Endothelial cell of umbilical vein (primary cell): ENCODE data around the gene YWHAQ. TPM values are rescaled to one million over a fixed set of nuclear protein-coding genes. Genes with fewer than 3 reads are reported as not detected.

ENCODE experiments used
- BruUV-seq: library from RNA; stranded (reverse); fragments of 400-500 nt; replicated peaks from 2 replicates; lab custom pipeline; 2021; lab: Mats Ljungman, UMichigan
- CTCF ChIA-PET: fragments of 300-600, 350-600 bp; sonication (Branson Sonifier 250); formaldehyde crosslinking; loops from one replicate; lab custom pipeline; 2021; ENCODE audit warnings: antibody characterized with exemption, inconsistent platforms; lab: Charles Lee
- POLR2A ChIA-PET: fragments of 300-600, 350-600 bp; sonication (Branson Sonifier 250); formaldehyde crosslinking; loops from one replicate; lab custom pipeline; 2021; ENCODE audit warnings: antibody characterized with exemption, inconsistent platforms; lab: Charles Lee
- DNase-seq: peaks from one replicate; pipeline ENCODE4 v3.0.0-alpha.2; 2011; ENCODE audit warnings: low read depth, low spot score
- FAIRE-seq: peaks from 2 replicates; lab custom pipeline; 2011; peaks lifted over from hg19 to GRCh38; lab: Jason Lieb, UNC
- H2AFZ ChIP-seq: 2 replicates; pipeline ENCODE4 v1.6.0; 2012; ENCODE audit warnings: low read depth, low read length, control low read depth, inconsistent platforms
- H3K27ac ChIP-seq: 2 replicates; pipeline ENCODE4 v1.5.1; 2011; ENCODE audit warnings: low read depth, mild to moderate bottlenecking, control low read depth, low read length, moderate library complexity; ENCODE audit not compliant: insufficient read depth
- H3K27me3 ChIP-seq, 2 experiments: 2 replicates each; pipeline versions ENCODE4 v1.6.0 to v1.6.1; 2011; ENCODE audit warnings: low read length in 2 of 2, mixed read lengths in 1 of 2; ENCODE audit not compliant: control insufficient read depth in 2 of 2, insufficient read depth in 2 of 2
- H3K36me3 ChIP-seq, 2 experiments: 2 replicates in 1 of 2; 3 replicates in 1 of 2; pipeline ENCODE4 v1.5.1; 2011; ENCODE audit warnings: low read length in 2 of 2, mild to moderate bottlenecking in 1 of 2, moderate library complexity in 1 of 2; ENCODE audit not compliant: control insufficient read depth in 2 of 2, insufficient read depth in 2 of 2; ENCODE audit errors: extremely low read depth in 1 of 2
- H3K4me1 ChIP-seq: 3 replicates; pipeline ENCODE4 v1.5.1; 2011; ENCODE audit warnings: mild to moderate bottlenecking, low read length; ENCODE audit not compliant: control insufficient read depth, insufficient read depth; ENCODE audit errors: extremely low read depth
- H3K4me2 ChIP-seq: 2 replicates; pipeline ENCODE4 v1.6.1; 2011; ENCODE audit warnings: low read length, control low read depth, mixed read lengths; ENCODE audit not compliant: insufficient read depth
- H3K4me3 ChIP-seq, 3 experiments: fragments of 200-600 bp in 1 of 3; sonication (generic), shearing (Covaris generic) in 1 of 3; replicated peaks in 1 of 3; 2 replicates each; pipeline ENCODE4 v1.5.1; 2011 to 2016; ENCODE audit warnings: control low read depth in 3 of 3, low read length in 3 of 3, mild to moderate bottlenecking in 2 of 3, inconsistent platforms in 1 of 3, low read depth in 1 of 3, moderate library complexity in 1 of 3; ENCODE audit not compliant: insufficient read depth in 1 of 3
- H3K79me2 ChIP-seq: 2 replicates; pipeline ENCODE4 v1.6.0; 2012; ENCODE audit warnings: low read length, inconsistent platforms; ENCODE audit not compliant: control insufficient read depth, insufficient read depth
- H3K9ac ChIP-seq: replicated peaks from 2 replicates; pipeline ENCODE3; 2011; ENCODE audit warnings: low read length, control low read depth; ENCODE audit not compliant: insufficient read depth; ENCODE audit errors: extremely low read depth
- H3K9me1 ChIP-seq: replicated peaks from 3 replicates; pipeline ENCODE4 v1.6.0; 2011; ENCODE audit warnings: mild to moderate bottlenecking, low read length; ENCODE audit not compliant: control insufficient read depth, insufficient read depth; ENCODE audit errors: extremely low read depth
- H3K9me3 ChIP-seq: replicated peaks from 2 replicates; pipeline ENCODE4 v1.5.1; 2012; ENCODE audit warnings: low read length, inconsistent platforms; ENCODE audit not compliant: control insufficient read depth, insufficient read depth
- H4K20me1 ChIP-seq: replicated peaks from 2 replicates; pipeline ENCODE3; 2011; ENCODE audit warnings: mild to moderate bottlenecking, low read length; ENCODE audit not compliant: control insufficient read depth, insufficient read depth; ENCODE audit errors: extremely low read depth
- CTCF ChIP-seq, 2 donors: IDR thresholded peaks; 1 replicate in 1 of 2; 2 replicates in 1 of 2; pipeline ENCODE4 v1.5.1; 2011; ENCODE audit warnings: low read length in 2 of 2, mild to moderate bottlenecking in 2 of 2, moderate library complexity in 2 of 2, control low read depth in 1 of 2, inconsistent platforms in 1 of 2, low read depth in 1 of 2; ENCODE audit not compliant: insufficient read depth in 1 of 2; ENCODE audit errors: extremely low read depth in 1 of 2
- EZH2 ChIP-seq: IDR thresholded peaks from 2 replicates; pipeline ENCODE4 v1.6.1; 2012; ENCODE audit warnings: borderline replicate concordance, low read depth, mild to moderate bottlenecking, moderate library complexity, low read length, inconsistent platforms; ENCODE audit not compliant: severe bottlenecking
- FOS ChIP-seq: IDR thresholded peaks from 2 replicates; pipeline ENCODE4 v1.6.1; 2011; ENCODE audit warnings: mild to moderate bottlenecking, low read length, moderate library complexity, borderline replicate concordance; ENCODE audit not compliant: insufficient read depth
- GATA2 ChIP-seq: IDR thresholded peaks from 2 replicates; pipeline ENCODE4 v1.7.0; 2011; ENCODE audit warnings: low read depth, mild to moderate bottlenecking, moderate library complexity, mixed read lengths, low read length; ENCODE audit not compliant: insufficient read length, insufficient read depth
- JUN ChIP-seq: IDR thresholded peaks from 2 replicates; pipeline ENCODE4 v1.6.1; 2011; ENCODE audit warnings: borderline replicate concordance, low read depth; ENCODE audit not compliant: insufficient read length, insufficient read depth
- MAX ChIP-seq: IDR thresholded peaks from 2 replicates; pipeline ENCODE4 v1.6.1; 2011; ENCODE audit not compliant: insufficient read depth, insufficient read length
- MYC ChIP-seq: IDR thresholded peaks from one replicate; pipeline ENCODE4 v1.6.1; 2011; ENCODE audit warnings: mild to moderate bottlenecking, low read depth, low read length
- POLR2A ChIP-seq: IDR thresholded peaks from 2 replicates; pipeline ENCODE4 v1.6.1; 2012; ENCODE audit warnings: low read depth, mild to moderate bottlenecking, control low read depth, low read length
- POLR2AphosphoS5 ChIP-seq: IDR thresholded peaks from 2 replicates; pipeline ENCODE4 v1.6.1; 2012; ENCODE audit warnings: low read depth, mild to moderate bottlenecking, control low read depth, low read length, moderate library complexity; ENCODE audit not compliant: insufficient read depth
- dilution Hi-C: fragments of 300-500 bp; cut with MboI; formaldehyde crosslinking; loops from one replicate; pipeline ENCODE4 v1.15.0; 2019; ENCODE audit warnings: low sequenced_read_pairs; ENCODE audit not compliant: extremely low pct_ligation_motif_present
- intact Hi-C: fragments of 100-400 bp; cut with micrococcal nuclease; formaldehyde crosslinking; loops from one replicate; pipeline ENCODE4 v1.10.0; 2022
- polyA plus RNA-seq, 4 experiments: library from polyadenylated mRNA; depleted of rRNA in 3 of 4; stranded (reverse) in 3 of 4; unstranded in 1 of 4; fragments of >200 nt; gene quantifications; 2 replicates each; pipeline versions ENCODE4 v1.2.1 to v1.2.3, GENCODE V29; 2011 to 2012; ENCODE audit warnings: missing spikeins in 1 of 4
- total RNA-seq: library from RNA; stranded (reverse); gene quantifications from 2 replicates; pipeline ENCODE4 v1.2.3, GENCODE V29; 2021

YWHAQ gene
- total and polyA plus RNA-seq, 2 donors (not counting 3 experiments of a cell fraction or from before 2014, with no cell fraction given) = 217 to 456 TPM

DNA sequence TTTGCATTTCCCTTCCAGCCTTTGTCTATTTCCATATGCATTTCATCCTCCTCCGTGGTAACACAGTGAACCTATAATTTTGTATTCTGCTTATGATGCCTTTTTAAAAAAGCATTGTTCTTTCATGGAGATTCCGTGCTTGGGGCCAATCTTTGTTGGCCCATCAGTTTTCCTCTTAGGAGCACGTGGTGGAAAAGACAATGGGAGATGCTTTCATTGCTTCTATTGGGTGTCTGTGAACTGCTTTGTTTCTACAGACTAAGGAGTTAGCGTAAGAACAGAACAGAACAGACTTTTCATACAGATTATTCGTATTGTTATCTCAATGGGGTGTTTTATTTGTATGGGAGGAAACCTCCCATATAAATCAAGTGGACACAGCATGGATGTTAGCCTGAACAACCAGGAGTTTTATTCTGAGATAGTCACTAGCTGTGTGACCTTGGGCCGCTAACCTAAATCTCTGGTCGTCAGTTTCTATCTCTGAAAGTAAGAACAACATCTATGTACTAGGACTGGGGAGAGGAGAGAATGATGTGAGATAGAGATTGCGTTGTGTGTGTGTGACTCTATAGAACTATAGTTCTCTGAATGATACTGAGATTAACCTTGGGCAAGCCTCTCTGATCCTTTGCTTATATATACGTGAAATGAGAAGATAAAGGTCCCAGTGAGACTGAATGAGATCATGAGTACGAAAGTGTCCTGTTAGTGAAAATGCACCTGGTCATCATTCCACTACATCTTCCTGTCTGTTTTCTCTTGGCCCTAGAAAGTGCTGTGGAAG lies 22.9 kb upstream of the YWHAQ start:
- BruUV-seq = no TSS peak
- ChIA-PET POLR2A (no interaction called here), CTCF (no interaction called here)
- Histone ChIP-seq H3K9ac (no peak overlapping the region), H3K79me2 (no peaks in the 10 kb centered on the region), H3K9me1 (no peaks in the 10 kb centered on the region), H3K9me3 (no peaks in the 10 kb centered on the region), H2AFZ (no peak overlapping the region), H4K20me1 (no peaks in the 10 kb centered on the region), H3K27ac (no peak overlapping the region), H3K27me3 (peaks cover 0 to 5% of the 10 kb centered on the region in 2 experiments), H3K4me2 (no peak overlapping the region), H3K4me3 (no peak overlapping the region), H3K36me3 (no peaks in the 10 kb centered on the region), H3K4me1 (peaks cover 22% of the 10 kb centered on the region)
- TF ChIP-seq FOS = no peak
- no peak for TF ChIP-seq MAX
- no peak for TF ChIP-seq MYC
- no peak for TF ChIP-seq POLR2AphosphoS5
- TF ChIP-seq JUN = no peak
- no peak for TF ChIP-seq EZH2
- no peak for TF ChIP-seq POLR2A
- TF ChIP-seq GATA2 = no peak
- TF ChIP-seq CTCF (IDR thresholded peaks at IDR 0.05; ENCODE audit: extremely low read depth in 1 of 2, insufficient read depth in 1 of 2, low read depth in 1 of 2, low read length in 2 of 2) = no peak
- intact Hi-C loops (loop anchor here (2.0 kb wide), 1 partner anchor 15 kb away; no protein-coding TSS in a partner anchor), dilution Hi-C loops (no loop called here)
- FAIRE-seq = no peak
- DNase-seq = no peak
